Stimulated activated CD4-positive, alpha-beta T cell treated with anti-CD3 and anti-CD28 coated beads, Interleukin-4, amount 100 ng/mL, for 24 hours (primary cell): ENCODE results near the gene ATF5.

Experiments used
- DNase-seq: peaks from one replicate; pipeline ENCODE4 v3.0.0-alpha.2; 2020

The ATF5 gene

GRCh38 chr19:49981603-49982593 is 52.9 kb downstream of the ATF5 start:
- no peak for DNase-seq
